HG02852 (cell line): ENCODE results near the gene EPM2AIP1.
"Not testable (repeated sequence)": the region's sequence is repeated elsewhere in the genome, so short reads cannot be mapped to it uniquely, and the experiment has no call there.

Experiments used
- ATAC-seq: cut with Tn5 transposase; IDR thresholded peaks from one replicate; pipeline ENCODE4 v1.9.1; 2021; ENCODE audit warnings: mild to moderate bottlenecking, moderate library complexity; ENCODE audit not compliant: unreplicated experiment

EPM2AIP1 gene

DNA sequence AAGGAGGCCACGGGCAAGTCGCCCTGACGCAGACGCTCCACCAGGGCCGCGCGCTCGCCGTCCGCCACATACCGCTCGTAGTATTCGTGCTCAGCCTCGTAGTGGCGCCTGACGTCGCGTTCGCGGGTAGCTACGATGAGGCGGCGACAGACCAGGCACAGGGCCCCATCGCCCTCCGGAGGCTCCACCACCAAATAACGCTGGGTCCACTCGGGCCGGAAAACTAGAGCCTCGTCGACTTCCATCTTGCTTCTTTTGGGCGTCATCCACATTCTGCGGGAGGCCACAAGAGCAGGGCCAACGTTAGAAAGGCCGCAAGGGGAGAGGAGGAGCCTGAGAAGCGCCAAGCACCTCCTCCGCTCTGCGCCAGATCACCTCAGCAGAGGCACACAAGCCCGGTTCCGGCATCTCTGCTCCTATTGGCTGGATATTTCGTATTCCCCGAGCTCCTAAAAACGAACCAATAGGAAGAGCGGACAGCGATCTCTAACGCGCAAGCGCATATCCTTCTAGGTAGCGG, at the start of gene EPM2AIP1:
TSS of gene EPM2AIP1 (minus strand) at position 326 of the 520 bp plus-strand sequence. CDS start at position 272, 54 bp downstream.
- ATAC-seq = peak; percentile 84

DNA sequence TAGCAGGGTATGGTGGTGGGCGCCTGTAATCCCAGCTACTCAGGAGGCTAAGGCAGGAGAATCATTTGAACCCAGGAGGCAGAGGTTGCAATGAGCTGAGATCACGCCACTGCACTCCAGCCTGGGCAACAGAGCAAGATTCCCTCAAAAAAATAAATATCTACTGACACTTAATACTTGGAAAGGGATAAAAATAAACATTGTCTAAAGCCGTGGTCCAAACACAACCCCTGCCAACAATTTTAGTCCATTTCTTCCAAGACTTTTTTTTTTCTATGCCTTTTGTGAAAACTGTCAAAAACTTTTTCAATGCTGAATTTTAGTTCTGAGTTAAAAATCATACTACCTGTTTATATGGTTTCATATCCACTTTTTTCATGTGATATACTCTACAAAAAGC, 49.8 kb upstream of the EPM2AIP1 start:
- ATAC-seq = not testable (repeated sequence)

- no peak for ATAC-seq
These were observed 48.7 kb upstream of the EPM2AIP1 start for GRCh38 chr3:37041546-37042195.

DNA sequence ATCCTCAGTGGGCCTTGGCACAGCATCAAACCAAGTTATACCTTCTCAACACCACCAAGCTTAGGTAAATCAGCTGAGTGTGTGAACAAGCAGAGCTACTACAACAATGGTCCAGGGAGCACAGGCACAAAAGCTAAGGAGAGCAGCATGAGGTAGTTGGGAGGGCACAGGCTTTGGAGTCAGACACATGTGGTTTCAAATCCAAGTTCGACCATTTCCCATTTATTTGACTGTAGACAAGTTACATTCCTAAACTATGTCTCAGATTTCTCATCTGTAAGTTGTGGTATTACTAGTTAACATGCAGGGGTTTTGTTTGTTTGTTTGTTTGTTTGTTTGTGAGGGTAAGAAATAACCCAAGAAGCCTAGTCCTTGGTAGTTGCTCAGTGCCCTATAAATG, 47.3 kb upstream of the EPM2AIP1 start:
- ATAC-seq = no peak

GRCh38 chr3:37039161-37039846, 46.4 kb upstream of the EPM2AIP1 start:
- no peak for ATAC-seq

DNA sequence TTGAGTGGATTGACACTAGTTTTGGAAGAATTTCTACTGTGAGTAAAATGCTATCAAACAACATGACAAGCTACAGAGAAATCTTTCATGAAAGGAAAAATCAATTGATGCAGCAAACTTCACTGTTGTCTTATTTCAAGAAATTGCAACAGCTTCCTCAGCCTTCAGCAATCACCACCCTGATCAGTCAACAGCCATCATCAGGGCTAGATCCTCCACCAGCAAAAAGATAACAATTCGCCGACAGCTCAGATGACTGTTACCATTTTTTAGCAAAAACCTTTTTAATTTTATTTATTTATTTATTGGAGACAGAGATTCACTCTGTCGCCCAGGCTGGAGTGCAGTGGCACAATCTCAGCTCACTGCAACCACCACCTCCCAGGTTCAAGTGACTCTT, 44.4 kb upstream of the EPM2AIP1 start:
- ATAC-seq = no peak

DNA sequence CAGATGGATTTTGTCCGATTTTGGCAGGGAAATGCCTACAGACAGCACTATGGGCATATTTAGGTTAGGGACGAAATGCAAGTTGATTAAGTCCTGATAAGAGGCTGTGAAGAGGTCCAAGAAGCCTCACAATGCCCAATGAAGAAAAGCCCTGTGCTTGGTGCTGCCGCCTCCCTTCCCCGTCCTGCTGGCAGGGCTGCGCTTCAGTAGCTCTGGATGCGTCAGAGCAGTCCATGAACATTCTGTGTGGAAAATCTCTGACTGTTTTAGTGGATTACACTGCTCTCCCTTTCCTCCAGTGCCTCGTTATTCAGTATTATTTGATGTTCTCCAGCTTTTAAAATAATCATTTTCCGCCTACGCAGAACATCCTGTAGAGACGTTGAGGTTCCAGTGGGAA, 40.0 kb upstream of the EPM2AIP1 start:
- ATAC-seq = no peak

DNA sequence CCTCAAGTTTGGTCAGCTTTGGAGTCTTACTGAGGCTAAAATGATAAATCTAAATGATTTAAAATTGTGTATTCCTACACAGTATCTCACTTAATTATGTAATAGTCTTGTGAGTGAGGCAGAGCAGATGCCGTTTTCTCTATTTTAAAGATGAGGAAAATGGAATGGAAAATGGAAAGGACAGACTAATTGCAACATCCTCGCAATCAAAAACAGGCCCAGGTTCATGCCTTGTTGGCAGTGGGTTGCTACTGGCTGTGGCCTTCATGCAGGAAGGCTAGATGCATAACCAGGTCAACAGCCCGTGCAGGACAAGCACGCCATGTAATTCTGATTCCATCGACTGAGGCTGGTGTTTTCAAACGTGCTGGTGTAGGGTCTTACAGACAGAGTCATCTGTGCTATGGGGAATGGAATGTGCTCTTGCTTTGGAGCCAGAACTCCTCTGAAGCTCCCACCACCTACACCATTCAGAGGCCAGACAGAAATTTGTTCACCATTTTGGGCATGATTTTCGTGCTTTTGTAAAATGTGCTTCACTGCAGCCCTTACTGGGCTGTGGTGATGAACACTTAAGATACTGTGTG, 38.3 kb upstream of the EPM2AIP1 start:
- no peak for ATAC-seq

- no peak for ATAC-seq
These were observed 37.7 kb upstream of the EPM2AIP1 start for GRCh38 chr3:37030588-37030987.

DNA sequence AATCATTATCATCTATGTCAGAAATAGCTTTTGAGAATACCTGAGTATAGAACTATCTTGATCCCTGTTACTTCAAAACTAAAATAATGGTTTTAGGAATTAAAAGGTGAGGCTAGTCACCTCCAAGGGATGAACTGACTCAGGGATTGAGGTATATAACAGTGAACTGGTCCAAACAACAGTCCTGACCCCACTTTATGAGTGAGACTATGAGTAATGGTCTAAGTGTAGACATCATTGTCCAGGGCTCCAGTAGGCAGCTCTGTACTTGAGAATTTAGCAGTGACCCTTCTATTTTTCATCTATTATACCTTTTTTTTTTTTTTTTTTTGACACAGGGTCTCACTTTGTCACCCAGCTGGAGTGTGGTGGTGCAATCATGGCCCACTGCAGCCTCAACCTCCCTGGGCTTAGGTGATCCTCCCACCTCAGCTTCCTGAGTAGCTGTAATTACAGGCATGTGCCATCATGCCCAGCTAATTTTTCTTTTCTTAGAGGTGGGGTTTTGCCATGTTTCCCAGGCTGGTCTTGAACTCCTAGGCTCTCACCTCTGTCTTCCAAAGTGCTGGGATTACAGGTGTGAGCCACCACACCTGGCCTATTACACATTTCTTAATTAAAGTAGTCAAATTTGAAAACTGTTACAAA, 36.7 kb upstream of the EPM2AIP1 start:
- no peak for ATAC-seq

DNA sequence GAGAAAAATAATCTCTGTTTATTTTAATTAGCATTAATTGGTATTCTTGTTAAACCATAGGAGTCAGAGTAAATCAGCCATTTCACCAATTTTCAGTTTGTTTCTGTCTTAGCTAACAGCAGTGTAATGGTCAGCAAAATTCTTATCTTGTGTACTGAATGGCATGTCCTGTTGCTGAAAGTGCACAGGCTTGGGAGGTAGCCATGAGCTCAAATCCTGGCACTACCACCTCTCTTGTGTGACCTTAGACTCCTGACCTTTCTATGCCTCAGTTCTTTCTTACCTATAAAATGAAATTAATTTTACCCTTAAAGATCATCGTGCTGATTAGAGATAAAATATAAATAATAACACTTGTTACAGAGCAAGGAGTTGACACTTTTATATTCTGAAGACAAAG, 36.2 kb upstream of the EPM2AIP1 start:
- no peak for ATAC-seq

DNA sequence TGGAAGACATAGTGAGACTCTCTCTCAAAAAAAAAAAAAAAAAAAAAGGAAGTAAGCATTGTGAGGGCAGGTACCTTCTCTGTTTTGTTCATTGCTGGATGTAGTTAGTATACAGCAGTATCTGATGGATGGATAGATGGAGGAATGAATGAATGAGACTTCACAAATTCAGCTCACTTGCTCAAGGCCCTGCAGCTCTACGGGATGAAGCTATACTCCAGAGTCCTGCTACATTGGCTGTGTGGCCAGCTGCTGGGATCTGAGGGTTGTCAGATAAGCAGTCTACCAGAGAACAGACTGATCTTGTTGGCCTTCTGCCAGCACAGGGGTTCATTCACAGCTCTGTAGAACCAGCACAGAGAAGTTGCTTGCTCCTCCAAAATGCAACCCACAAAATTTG, 35.4 kb upstream of the EPM2AIP1 start:
- no peak for ATAC-seq

- ATAC-seq = no peak
These were observed 33.9 kb upstream of the EPM2AIP1 start for GRCh38 chr3:37026851-37027250.

DNA sequence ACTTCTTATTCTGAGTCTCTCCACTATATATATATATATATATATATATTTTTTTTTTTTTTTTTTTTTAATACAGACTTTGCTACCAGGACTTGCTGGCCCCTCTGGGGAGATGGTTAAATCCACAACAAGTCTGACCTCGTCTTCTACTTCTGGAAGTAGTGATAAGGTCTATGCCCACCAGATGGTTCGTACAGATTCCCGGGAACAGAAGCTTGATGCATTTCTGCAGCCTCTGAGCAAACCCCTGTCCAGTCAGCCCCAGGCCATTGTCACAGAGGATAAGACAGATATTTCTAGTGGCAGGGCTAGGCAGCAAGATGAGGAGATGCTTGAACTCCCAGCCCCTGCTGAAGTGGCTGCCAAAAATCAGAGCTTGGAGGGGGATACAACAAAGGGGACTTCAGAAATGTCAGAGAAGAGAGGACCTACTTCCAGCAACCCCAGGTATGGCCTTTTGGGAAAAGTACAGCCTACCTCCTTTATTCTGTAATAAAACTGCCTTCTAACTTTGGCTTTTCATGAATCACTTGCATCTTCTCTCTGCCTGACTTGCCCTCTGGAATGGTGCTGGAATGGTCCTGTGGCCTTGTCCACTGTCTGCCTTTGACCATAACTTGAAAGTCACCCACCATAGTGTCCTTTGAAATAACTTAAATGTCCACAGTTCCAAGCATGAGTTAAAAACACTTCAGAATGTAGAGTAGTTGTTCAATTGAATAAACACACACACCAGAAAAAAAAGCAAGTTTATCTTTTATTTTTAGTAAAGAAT, 32.8 kb upstream of the EPM2AIP1 start:
- no peak for ATAC-seq

- ATAC-seq = no peak
These were observed 32.0 kb upstream of the EPM2AIP1 start for GRCh38 chr3:37024820-37025405.

DNA sequence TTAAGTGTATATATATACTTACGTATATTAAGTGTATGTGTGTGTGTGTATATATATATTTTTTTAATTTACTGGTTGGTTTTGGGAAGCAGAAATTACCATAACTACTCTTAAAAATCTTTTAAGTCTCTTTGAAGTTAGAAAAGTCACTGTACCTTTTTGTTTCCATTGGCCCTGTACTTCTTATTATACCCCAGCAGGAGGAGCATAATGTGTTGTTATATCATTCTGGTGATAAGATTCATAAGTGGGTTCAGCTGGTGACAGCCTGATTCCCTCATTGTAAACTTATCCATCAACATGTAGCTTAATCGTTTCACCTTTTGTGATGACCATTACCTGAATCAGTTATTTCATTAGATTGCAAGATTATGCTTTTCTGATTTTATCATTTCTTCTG, 31.2 kb upstream of the EPM2AIP1 start:
- no peak for ATAC-seq

- no peak for ATAC-seq
These were observed 24.8 kb upstream of the EPM2AIP1 start for GRCh38 chr3:37017683-37018082.

GRCh38 chr3:37016903-37017302, 24.0 kb upstream of the EPM2AIP1 start:
- no peak for ATAC-seq

- no peak for ATAC-seq
These were observed 22.7 kb upstream of the EPM2AIP1 start for GRCh38 chr3:37015642-37016041.

DNA sequence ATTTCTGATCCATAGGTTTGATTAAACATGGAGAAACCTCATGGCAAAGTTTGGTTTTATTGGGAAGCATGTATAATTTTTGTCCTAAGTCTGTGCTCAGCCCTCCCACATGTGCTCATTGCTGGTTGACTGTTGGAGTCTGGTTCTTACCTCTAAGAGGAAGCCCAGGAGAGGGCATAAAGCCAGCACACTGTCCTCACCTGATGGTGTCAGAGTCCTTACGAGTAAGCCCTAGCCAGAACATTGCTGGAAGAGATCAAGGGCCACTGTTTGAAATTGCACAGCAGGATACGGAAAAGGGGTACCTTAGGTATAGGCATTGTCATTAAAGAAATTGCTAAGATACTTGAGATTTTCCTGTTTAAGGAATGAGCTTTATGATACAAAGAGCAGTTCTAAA, 21.7 kb upstream of the EPM2AIP1 start:
- ATAC-seq = no peak
